ENCODE data around the gene ABCA13.

Gene ABCA13

DNA sequence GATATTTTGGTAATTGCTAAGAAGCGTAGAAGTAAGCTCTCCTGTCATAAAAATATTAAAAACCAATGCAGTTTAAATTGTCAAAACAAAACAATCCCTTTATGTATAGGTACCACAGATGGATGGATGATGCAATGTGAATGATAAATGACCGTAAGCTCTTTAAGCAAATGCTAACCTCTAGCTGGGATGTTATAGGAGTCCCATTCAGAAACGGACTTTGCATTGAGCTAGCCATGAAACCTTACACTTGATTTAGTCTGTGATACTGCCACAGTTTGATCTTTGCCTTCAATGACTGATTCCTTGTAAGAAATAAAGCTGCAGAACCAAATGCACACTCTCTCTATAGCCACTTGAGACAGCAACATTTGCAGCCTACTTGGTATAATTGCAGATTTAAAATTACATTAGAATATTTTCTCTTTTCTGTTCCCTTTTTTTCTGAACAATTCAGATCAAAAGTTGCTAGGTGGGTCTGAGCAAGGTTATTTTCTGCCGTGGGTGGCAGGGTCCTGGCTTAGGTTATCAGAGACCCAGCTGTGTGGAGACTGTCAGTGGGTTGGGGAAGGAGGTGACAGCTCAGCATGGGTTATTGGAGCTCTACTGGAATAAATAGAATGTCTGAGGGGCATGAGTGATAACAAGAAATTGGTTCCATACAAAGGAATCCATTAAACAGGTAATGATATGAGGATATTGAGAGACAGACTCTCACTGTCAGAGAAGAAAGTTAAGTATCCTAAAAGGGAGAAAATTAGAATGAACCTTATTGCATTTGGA lies 494.3 kb downstream of the ABCA13 start:
- H3K9me3 Mint-ChIP-seq = no peaks in the 10 kb centered on the region
- no peaks in the 10 kb centered on the region for H3K36me3 Mint-ChIP-seq (ENCODE audit: low read depth)
- no peaks in the 10 kb centered on the region for H3K4me1 Mint-ChIP-seq (ENCODE audit: low read depth)
- H3K27ac Mint-ChIP-seq = no peak overlapping the region
- no peaks in the 10 kb centered on the region for H3K27me3 Mint-ChIP-seq (ENCODE audit: low read depth)
- no peak overlapping the region for H3K4me3 Mint-ChIP-seq

DNA sequence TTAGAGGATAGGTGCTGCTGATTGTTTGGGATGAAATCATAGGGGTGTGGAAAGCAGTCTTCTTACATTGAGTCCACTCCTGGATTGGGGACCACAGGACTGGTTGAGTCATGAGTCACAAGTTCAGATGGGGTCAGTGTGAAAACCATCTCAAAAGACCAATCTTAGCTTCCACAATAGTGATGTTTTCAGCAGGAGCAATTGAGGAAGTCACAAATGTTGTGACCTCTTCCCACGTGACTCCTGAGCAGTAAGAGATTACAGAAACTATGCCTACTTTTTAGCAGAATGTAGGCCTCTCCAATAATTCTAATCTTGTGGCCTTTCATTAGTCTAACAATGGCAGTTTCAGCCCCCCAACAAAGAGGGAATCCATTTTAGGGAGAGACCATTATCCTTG lies 496.1 kb downstream of the ABCA13 start:
- H3K36me3 Mint-ChIP-seq (ENCODE audit: low read depth) = no peaks in the 10 kb centered on the region
- peaks cover 3% of the 10 kb centered on the region for H3K9me3 Mint-ChIP-seq
- H3K4me3 Mint-ChIP-seq = no peak overlapping the region
- no peaks in the 10 kb centered on the region for H3K27me3 Mint-ChIP-seq (ENCODE audit: low read depth)
- no peak overlapping the region for H3K27ac Mint-ChIP-seq
- no peaks in the 10 kb centered on the region for H3K4me1 Mint-ChIP-seq (ENCODE audit: low read depth)

DNA sequence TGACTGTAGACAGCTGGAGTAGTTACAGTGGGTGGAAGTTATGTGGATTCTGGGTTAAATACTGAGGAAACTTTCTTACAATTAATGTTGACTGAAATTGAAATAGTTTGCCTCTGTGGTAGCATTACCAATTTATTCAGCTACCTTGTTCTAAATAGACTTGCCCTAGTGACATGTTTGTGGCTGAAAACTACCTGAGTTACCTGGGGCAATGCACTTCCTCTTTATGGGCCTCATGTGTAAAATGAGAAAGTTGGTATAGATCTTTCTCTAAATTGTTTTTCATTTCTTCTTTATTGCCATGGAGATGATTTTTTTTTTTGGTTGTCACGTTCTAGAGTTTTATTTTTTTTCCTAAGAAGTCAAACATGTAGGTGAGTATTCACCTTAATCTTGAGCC lies 500.4 kb downstream of the ABCA13 start:
- no peak overlapping the region for H3K4me3 Mint-ChIP-seq
- no peaks in the 10 kb centered on the region for H3K27me3 Mint-ChIP-seq (ENCODE audit: low read depth)
- H3K4me1 Mint-ChIP-seq (ENCODE audit: low read depth) = no peaks in the 10 kb centered on the region
- no peak overlapping the region for H3K27ac Mint-ChIP-seq
- no peaks in the 10 kb centered on the region for H3K36me3 Mint-ChIP-seq (ENCODE audit: low read depth)
- peaks cover 23% of the 10 kb centered on the region for H3K9me3 Mint-ChIP-seq

DNA sequence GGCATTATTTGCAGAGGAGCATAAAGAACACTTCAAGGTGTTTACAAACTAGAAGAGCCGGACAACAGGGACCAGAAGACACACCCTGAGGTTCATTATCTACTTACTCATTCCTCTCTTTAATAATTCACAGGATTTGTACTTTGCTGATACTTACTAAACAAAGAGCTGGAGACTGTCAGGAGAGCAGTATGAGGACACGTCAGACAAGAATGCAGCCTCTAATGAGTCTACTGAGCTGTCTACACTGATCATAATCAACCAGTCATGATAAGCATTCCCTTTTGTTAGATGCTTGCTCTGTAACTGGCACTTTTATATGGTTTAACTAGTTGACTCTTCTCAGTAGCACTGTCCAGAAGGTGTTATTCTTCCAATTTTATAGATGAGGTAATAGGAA lies 509.7 kb downstream of the ABCA13 start:
- Mint-ChIP-seq H3K27ac (no peak overlapping the region), H3K4me3 (no peak overlapping the region), H3K27me3 (ENCODE audit: low read depth) (no peaks in the 10 kb centered on the region), H3K9me3 (peaks cover 5% of the 10 kb centered on the region), H3K4me1 (ENCODE audit: low read depth) (no peaks in the 10 kb centered on the region), H3K36me3 (ENCODE audit: low read depth) (no peaks in the 10 kb centered on the region)

DNA sequence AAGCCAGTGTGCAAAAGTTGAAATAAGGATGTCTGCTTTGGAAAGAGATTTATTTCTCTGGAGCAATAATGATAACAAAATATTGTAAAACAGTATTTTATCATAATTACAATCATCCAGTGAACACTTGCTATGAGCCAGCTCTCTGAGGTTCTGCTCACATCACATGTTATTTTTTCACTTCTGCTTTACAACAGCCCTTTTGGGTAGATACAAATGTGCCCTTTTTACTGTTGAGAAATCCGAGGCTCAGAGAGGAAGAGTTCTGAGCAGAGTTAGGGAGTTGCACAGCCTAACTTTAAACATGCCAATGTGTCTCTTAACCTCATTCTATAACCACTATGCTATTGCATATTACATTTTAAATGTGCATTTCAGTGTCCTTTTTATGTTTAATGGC lies 520.5 kb downstream of the ABCA13 start:
- Mint-ChIP-seq H3K4me1 (ENCODE audit: low read depth) (no peaks in the 10 kb centered on the region), H3K4me3 (no peak overlapping the region), H3K9me3 (no peaks in the 10 kb centered on the region), H3K36me3 (ENCODE audit: low read depth) (no peaks in the 10 kb centered on the region), H3K27me3 (ENCODE audit: low read depth) (no peaks in the 10 kb centered on the region), H3K27ac (no peak overlapping the region)

Measured in T-helper 1 cell treated with Interleukin-12 subunit alpha and Interleukin-12 subunit beta and Interleukin-4 antibody, amounts not matched to agents 30 μg/mL and 1 μg/mL, for 36 hours (primary cell).